B cell (primary cell): ENCODE results near the gene EGFL6. TPM values are rescaled to one million over a fixed set of nuclear protein-coding genes. Genes with fewer than 3 reads are reported as not detected.

Source experiments
- ATAC-seq: fragments of 200-7000 bp; cut with Tn5 transposase; one replicate; pipeline ENCODE4 v1.10.0; 2021; ENCODE audit warnings: low read depth, mild to moderate bottlenecking, moderate number of reproducible peaks, moderate library complexity
- CTCF ChIA-PET: fragments of 350-600 bp; sonication (Branson Sonifier 250); formaldehyde crosslinking; loops from one replicate; lab custom pipeline; 2021; ENCODE audit warnings: antibody characterized with exemption, inconsistent platforms; lab: Charles Lee
- POLR2A ChIA-PET: fragments of 350-600 bp; sonication (Branson Sonifier 250); formaldehyde crosslinking; loops from one replicate; lab custom pipeline; 2021; ENCODE audit warnings: antibody characterized with exemption; lab: Charles Lee
- DNase-seq: peaks from one replicate; pipeline ENCODE4 v3.0.0; 2013
- H2AFZ ChIP-seq: 2 replicates; pipeline ENCODE4 v1.6.1; 2012; ENCODE audit warnings: mild to moderate bottlenecking, low read depth, low read length; ENCODE audit not compliant: insufficient read depth, poor library complexity, severe bottlenecking
- H3K27ac ChIP-seq, 2 donors: 1 replicate in 1 of 2; 2 replicates in 1 of 2; pipeline ENCODE4 v1.5.1; 2012 to 2013; ENCODE audit warnings: low read length in 2 of 2, mild to moderate bottlenecking in 2 of 2, moderate library complexity in 1 of 2
- H3K27me3 ChIP-seq, 4 experiments: fragments of 200-600 bp in 1 of 4; sonication (generic) in 1 of 4; replicated peaks in 1 of 4; 1 replicate in 2 of 4; 2 replicates in 2 of 4; pipeline versions ENCODE4 v1.6.1 to v1.7.0; 2013 to 2016; ENCODE audit warnings: low read length in 3 of 4, mild to moderate bottlenecking in 2 of 4, mixed read lengths in 1 of 4, moderate library complexity in 1 of 4; ENCODE audit not compliant: insufficient read depth in 4 of 4, control insufficient read depth in 3 of 4; ENCODE audit errors: control extremely low read depth in 1 of 4
- H3K36me3 ChIP-seq, 2 experiments: replicated peaks in 1 of 2; 1 replicate in 1 of 2; 2 replicates in 1 of 2; pipeline versions ENCODE4 v1.6.1 to v1.7.1; 2013; ENCODE audit warnings: low read length in 1 of 2; ENCODE audit not compliant: insufficient read depth in 2 of 2, control insufficient read depth in 1 of 2; ENCODE audit errors: control extremely low read depth in 1 of 2, extremely low read depth in 1 of 2
- H3K4me1 ChIP-seq, 2 donors: fragments of 200-600 bp in 1 of 2; sonication (generic) in 1 of 2; 1 replicate in 1 of 2; 2 replicates in 1 of 2; pipeline versions ENCODE4 v1.5.1 to v1.6.1; 2013 to 2017; ENCODE audit warnings: low read length in 2 of 2; ENCODE audit not compliant: control insufficient read depth in 2 of 2, insufficient read depth in 2 of 2
- H3K4me2 ChIP-seq: replicated peaks from 2 replicates; pipeline ENCODE3; 2012; ENCODE audit warnings: mild to moderate bottlenecking, low read depth, low read length; ENCODE audit not compliant: poor library complexity, severe bottlenecking
- H3K4me3 ChIP-seq, 5 experiments: fragments of 200-600 bp in 1 of 5; sonication (generic) in 1 of 5; 1 replicate in 3 of 5; 2 replicates in 2 of 5; pipeline versions ENCODE4 v1.5.1 to v1.7.0; 2011 to 2016; ENCODE audit warnings: low read length in 4 of 5, mild to moderate bottlenecking in 4 of 5, low read depth in 2 of 5, control low read depth in 1 of 5, moderate library complexity in 1 of 5; ENCODE audit not compliant: insufficient read depth in 1 of 5; ENCODE audit errors: control extremely low read depth in 1 of 5, extremely low read depth in 1 of 5
- H3K79me2 ChIP-seq: fragments of 200-600 bp; sonication (generic); one replicate; pipeline ENCODE4 v1.6.0; 2016; ENCODE audit warnings: low read length; ENCODE audit not compliant: control insufficient read depth, insufficient read depth
- H3K9ac ChIP-seq: fragments of 200-600 bp; sonication (generic); 2 replicates; pipeline ENCODE4 v1.6.1; 2017; ENCODE audit warnings: mild to moderate bottlenecking, low read length, moderate library complexity
- H3K9me3 ChIP-seq, 3 donors: one replicate each; pipeline versions ENCODE4 v1.6.1 to v1.7.1; 2013; ENCODE audit warnings: low read length in 2 of 3; ENCODE audit not compliant: control insufficient read depth in 2 of 3, insufficient read depth in 1 of 3; ENCODE audit errors: control extremely low read depth in 1 of 3
- H4K20me1 ChIP-seq: 2 replicates; pipeline ENCODE4 v1.6.0; 2012; ENCODE audit warnings: mild to moderate bottlenecking, low read length; ENCODE audit not compliant: insufficient read depth, control insufficient read depth, poor library complexity, severe bottlenecking
- H3K27ac Mint-ChIP-seq: one replicate; pipeline ENCODE4 v1.8.0; 2021; ENCODE audit warnings: mixed read lengths
- H3K27me3 Mint-ChIP-seq: one replicate; pipeline ENCODE4 v1.8.0; 2021; ENCODE audit warnings: mixed read lengths
- H3K4me1 Mint-ChIP-seq: one replicate; pipeline ENCODE4 v1.8.0; 2021; ENCODE audit warnings: mixed read lengths
- H3K4me3 Mint-ChIP-seq: one replicate; pipeline ENCODE4 v1.8.0; 2021; ENCODE audit warnings: mixed read lengths
- H3K9me3 Mint-ChIP-seq: one replicate; pipeline ENCODE4 v1.8.0; 2022; ENCODE audit warnings: mixed read lengths; ENCODE audit not compliant: insufficient read depth
- CTCF ChIP-seq: fragments of 200-600 bp; IDR thresholded peaks from one replicate; pipeline ENCODE4 v1.8.0; 2022; ENCODE audit warnings: antibody characterized with exemption, mild to moderate bottlenecking
- EZH2 ChIP-seq: IDR thresholded peaks from 2 replicates; pipeline ENCODE4 v1.6.1; 2012; ENCODE audit warnings: borderline replicate concordance, low read depth, mild to moderate bottlenecking, moderate library complexity, low read length; ENCODE audit not compliant: insufficient read depth, poor library complexity, severe bottlenecking
- WGBS: methylation state at CpG from one replicate; pipeline ENCODE4 v1.1.5; 2013; ENCODE audit warnings: missing lambda C conversion rate; ENCODE audit not compliant: insufficient coverage; 5-methylcytosine and 5-hydroxymethylcytosine counted together
- intact Hi-C: fragments of 100-400 bp; cut with micrococcal nuclease; formaldehyde crosslinking; loops from one replicate; pipeline ENCODE4 v1.10.0; 2022
- polyA plus RNA-seq: library from polyadenylated mRNA; depleted of rRNA; stranded (reverse); fragments of >200 nt; gene quantifications from 2 replicates; pipeline ENCODE4 v1.2.3, GENCODE V29; 2012
- total RNA-seq, 2 donors: library from RNA; stranded (reverse); fragments of 120-200 nt in 1 of 2; gene quantifications; 1 replicate in 1 of 2; 2 replicates in 1 of 2; pipeline versions ENCODE4 v1.2.3 to v1.2.4, GENCODE V29; 2013 to 2022

The EGFL6 gene
- total and polyA plus RNA-seq, 2 donors (not counting 1 experiment from before 2014, with no cell fraction given), result not detected

GRCh38 chrX:13661735-13662288 is 92.4 kb downstream of the EGFL6 start:
- no CpG with 5 or more reads among the region's 6 CpGs for WGBS
- Histone ChIP-seq H2AFZ (no peak overlapping the region), H3K79me2 (no peaks in the 10 kb centered on the region), H3K4me3 (no peak overlapping the region), H4K20me1 (no peaks in the 10 kb centered on the region), H3K27me3 (no peaks in the 10 kb centered on the region), H3K9ac (no peak overlapping the region), H3K4me1 (peaks cover 0 to 3% of the 10 kb centered on the region in 2 donors), H3K9me3 (no peaks in the 10 kb centered on the region), H3K4me2 (no peak overlapping the region), H3K36me3 (peaks cover 0 to 27% of the 10 kb centered on the region in 2 experiments), H3K27ac (no peak overlapping the region)
- DNase-seq (no peak), ATAC-seq (no peak)
- ChIA-PET CTCF (interaction anchor here (1.1 to 2.2 kb wide), 2 partner anchors 27 to 84 kb away, joined by 3 to 5 read pairs; partner anchors contain the start of gene RAB9A), POLR2A (no interaction called here)
- Mint-ChIP-seq H3K4me1 (peaks cover 7% of the 10 kb centered on the region), H3K4me3 (no peak overlapping the region), H3K9me3 (no peaks in the 10 kb centered on the region), H3K27me3 (no peaks in the 10 kb centered on the region), H3K27ac (peak overlapping the region; percentile 15)
- intact Hi-C loops, result no loop called here
- TF ChIP-seq EZH2, result no peak
- no peak for TF ChIP-seq CTCF

GRCh38 chrX:13662355-13662791 is 93.0 kb downstream of the EGFL6 start:
- Histone ChIP-seq H3K79me2 (no peaks in the 10 kb centered on the region), H3K9me3 (no peaks in the 10 kb centered on the region), H3K9ac (no peak overlapping the region), H2AFZ (no peak overlapping the region), H4K20me1 (no peaks in the 10 kb centered on the region), H3K27ac (no peak overlapping the region), H3K4me2 (no peak overlapping the region), H3K4me3 (no peak overlapping the region), H3K4me1 (peaks cover 0 to 3% of the 10 kb centered on the region in 2 donors), H3K36me3 (peaks cover 0 to 27% of the 10 kb centered on the region in 2 experiments), H3K27me3 (no peaks in the 10 kb centered on the region)
- no peak for ATAC-seq
- intact Hi-C loops, result no loop called here
- H3K9me3 Mint-ChIP-seq, result no peaks in the 10 kb centered on the region
- ChIA-PET POLR2A (no interaction called here), CTCF (interaction anchor here (0.7 to 2.2 kb wide), 4 partner anchors 26 to 89 kb away, joined by 3 to 5 read pairs (median 3); partner anchors contain the start of genes OFD1, RAB9A and TRAPPC2)
- TF ChIP-seq EZH2 (no peak), CTCF (no peak)
- no peak for DNase-seq
- peaks cover 7% of the 10 kb centered on the region for H3K4me1 Mint-ChIP-seq
- peak overlapping the region; percentile 15 for H3K27ac Mint-ChIP-seq
- 0% methylated on average over 1 of the region's 6 CpGs for WGBS
- no peak overlapping the region for H3K4me3 Mint-ChIP-seq
- H3K27me3 Mint-ChIP-seq, result no peaks in the 10 kb centered on the region
